ENCODE measurements around the gene LAPTM4A. TPM values are rescaled to one million over a fixed set of nuclear protein-coding genes. Genes with fewer than 3 reads are reported as not detected.
"Not testable (repeated sequence)": the region's sequence is repeated elsewhere in the genome, so short reads cannot be mapped to it uniquely, and the experiment has no call there.

LAPTM4A gene
- total RNA-seq, 2 experiments from 2014 or later, result 8.4 to 26.2 TPM

DNA sequence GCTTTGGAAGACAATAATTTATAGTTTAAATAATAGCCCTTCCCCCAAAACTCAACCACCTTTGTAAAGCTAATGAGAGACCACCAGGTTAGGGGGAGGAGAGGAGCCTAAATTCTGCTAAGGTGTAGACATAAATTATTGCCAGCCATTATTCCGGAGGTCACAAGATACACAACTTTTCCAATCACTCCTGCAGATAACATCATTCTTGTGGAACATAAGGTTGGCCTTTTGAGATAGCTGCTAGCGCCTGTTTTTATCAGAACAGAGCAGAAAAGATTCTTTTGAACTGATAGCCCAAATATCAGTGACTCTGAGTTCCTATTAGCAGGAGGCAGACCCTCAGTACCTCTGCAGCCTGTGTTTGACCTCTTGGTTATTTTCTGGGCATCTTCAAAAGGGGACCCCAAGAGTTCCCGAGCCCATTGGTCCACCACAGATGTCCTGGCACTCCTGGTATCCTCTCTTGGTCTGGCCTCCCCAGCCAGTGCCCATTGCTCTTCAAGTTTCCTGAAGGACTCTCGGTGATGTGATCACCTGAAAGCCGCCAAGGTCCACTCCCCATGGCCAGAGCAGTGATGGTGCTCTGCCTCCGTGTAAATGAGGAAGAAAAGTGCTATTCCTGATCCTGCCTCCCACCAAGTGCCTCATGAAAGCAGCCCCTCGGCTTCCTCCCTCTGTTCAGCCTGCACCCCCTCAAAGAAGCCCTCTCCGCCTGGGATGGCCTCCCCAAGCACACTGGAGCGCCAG lies 38.5 kb upstream of the LAPTM4A start:
- no peak overlapping the region for H3K4me2 ChIP-seq (ENCODE audit: low read length)
- CTCF ChIA-PET (ENCODE audit: unreplicated experiment), result no interaction called here
- H3K9me3 ChIP-seq (ENCODE audit: low read length), result no peaks in the 10 kb centered on the region
- H3K79me2 ChIP-seq (ENCODE audit: insufficient read depth, low read depth, low read length), result no peaks in the 10 kb centered on the region
- no TSS peak for BruUV-seq (replicated peaks)
- POLR2A ChIA-PET, result interaction anchor here (0.8 to 0.9 kb wide), 2 partner anchors 39 to 88 kb away, joined by 3 read pairs; partner anchors contain the start of gene LAPTM4A
- H3K27ac ChIP-seq (ENCODE audit: low read depth, low read length, poor library complexity, severe bottlenecking), result no peak overlapping the region
- intact Hi-C loops (cut with micrococcal nuclease; ENCODE audit: unreplicated experiment), result no loop called here
- H4K20me1 ChIP-seq (ENCODE audit: insufficient read depth, low read length), result no peaks in the 10 kb centered on the region
- no peak for DNase-seq (ENCODE audit: low spot score)
- no peaks in the 10 kb centered on the region for H3K4me1 ChIP-seq (ENCODE audit: insufficient read depth, low read length, poor library complexity, severe bottlenecking)
- no peaks in the 10 kb centered on the region for H3K9me2 ChIP-seq (ENCODE audit: insufficient read depth, low read length)
- TF ChIP-seq, protein P1, sequence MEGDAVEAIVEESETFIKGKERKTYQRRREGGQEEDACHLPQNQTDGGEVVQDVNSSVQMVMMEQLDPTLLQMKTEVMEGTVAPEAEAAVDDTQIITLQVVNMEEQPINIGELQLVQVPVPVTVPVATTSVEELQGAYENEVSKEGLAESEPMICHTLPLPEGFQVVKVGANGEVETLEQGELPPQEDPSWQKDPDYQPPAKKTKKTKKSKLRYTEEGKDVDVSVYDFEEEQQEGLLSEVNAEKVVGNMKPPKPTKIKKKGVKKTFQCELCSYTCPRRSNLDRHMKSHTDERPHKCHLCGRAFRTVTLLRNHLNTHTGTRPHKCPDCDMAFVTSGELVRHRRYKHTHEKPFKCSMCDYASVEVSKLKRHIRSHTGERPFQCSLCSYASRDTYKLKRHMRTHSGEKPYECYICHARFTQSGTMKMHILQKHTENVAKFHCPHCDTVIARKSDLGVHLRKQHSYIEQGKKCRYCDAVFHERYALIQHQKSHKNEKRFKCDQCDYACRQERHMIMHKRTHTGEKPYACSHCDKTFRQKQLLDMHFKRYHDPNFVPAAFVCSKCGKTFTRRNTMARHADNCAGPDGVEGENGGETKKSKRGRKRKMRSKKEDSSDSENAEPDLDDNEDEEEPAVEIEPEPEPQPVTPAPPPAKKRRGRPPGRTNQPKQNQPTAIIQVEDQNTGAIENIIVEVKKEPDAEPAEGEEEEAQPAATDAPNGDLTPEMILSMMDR (conservative IDR thresholded peaks at IDR 0.05; ENCODE audit: low read length), result no peak
- TF ChIP-seq EZH2phosphoT487 (IDR thresholded peaks at IDR 0.05; ENCODE audit: borderline replicate concordance, low read depth, low read length), result no peak
- no peaks in the 10 kb centered on the region for H3K36me3 ChIP-seq (ENCODE audit: insufficient read depth, low read length)
- no peak overlapping the region for H2AFZ ChIP-seq (ENCODE audit: low read length)
- no peak overlapping the region for H3K4me3 ChIP-seq (ENCODE audit: low read depth, low read length, poor library complexity, severe bottlenecking)

DNA sequence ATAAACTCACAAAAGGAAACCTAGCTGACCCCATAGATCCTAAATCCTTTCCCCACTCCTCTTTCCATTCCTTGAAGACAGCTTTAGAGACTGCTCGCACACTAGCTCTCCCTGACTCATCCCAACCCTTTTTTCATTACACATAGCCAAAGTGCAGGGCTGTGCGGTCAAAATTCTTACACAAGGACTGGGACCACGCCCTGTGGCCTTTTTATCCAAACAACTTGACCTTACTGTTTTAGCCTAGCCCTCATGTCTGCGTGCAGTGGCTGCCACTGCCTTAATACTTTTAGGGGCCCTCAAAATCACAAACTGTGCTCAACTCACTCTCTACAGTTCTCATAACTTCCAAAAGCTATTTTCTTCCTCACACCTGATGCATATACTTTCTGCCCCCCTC lies 34.5 kb upstream of the LAPTM4A start:
- H3K4me3 ChIP-seq (ENCODE audit: low read depth, low read length, poor library complexity, severe bottlenecking); DNase-seq (ENCODE audit: low spot score); H3K79me2 ChIP-seq (ENCODE audit: insufficient read depth, low read depth, low read length); H3K27ac ChIP-seq (ENCODE audit: low read depth, low read length, poor library complexity, severe bottlenecking); H3K36me3 ChIP-seq (ENCODE audit: insufficient read depth, low read length); H2AFZ ChIP-seq (ENCODE audit: low read length); intact Hi-C loops (cut with micrococcal nuclease; ENCODE audit: unreplicated experiment); POLR2A ChIA-PET; H4K20me1 ChIP-seq (ENCODE audit: insufficient read depth, low read length); H3K4me1 ChIP-seq (ENCODE audit: insufficient read depth, low read length, poor library complexity, severe bottlenecking); H3K9me2 ChIP-seq (ENCODE audit: insufficient read depth, low read length); BruUV-seq (replicated peaks); CTCF ChIA-PET (ENCODE audit: unreplicated experiment); H3K9me3 ChIP-seq (ENCODE audit: low read length); H3K4me2 ChIP-seq (ENCODE audit: low read length): not testable (repeated sequence)

DNA sequence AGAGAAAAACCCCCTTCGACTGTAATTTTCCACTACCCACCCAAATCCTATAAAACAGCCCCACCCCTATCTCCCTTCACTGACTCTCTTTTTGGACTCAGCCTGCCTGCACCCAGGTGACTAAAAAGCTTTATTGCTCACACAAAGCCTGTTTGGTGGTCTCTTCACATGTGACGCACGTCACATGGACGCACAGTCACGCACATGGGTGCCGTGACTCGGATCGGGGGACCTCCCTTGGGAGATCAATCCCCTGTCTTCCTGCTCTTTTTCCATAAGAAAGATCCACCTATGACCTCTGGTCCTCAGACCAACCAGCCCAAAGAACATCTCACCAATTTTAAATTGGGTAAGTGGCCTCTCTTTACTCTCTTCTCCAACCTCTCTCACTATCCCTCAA lies 31.4 kb upstream of the LAPTM4A start:
- CTCF ChIA-PET (ENCODE audit: unreplicated experiment); H3K4me1 ChIP-seq (ENCODE audit: insufficient read depth, low read length, poor library complexity, severe bottlenecking); BruUV-seq (replicated peaks); POLR2A ChIA-PET; H3K4me2 ChIP-seq (ENCODE audit: low read length); intact Hi-C loops (cut with micrococcal nuclease; ENCODE audit: unreplicated experiment); H4K20me1 ChIP-seq (ENCODE audit: insufficient read depth, low read length); H2AFZ ChIP-seq (ENCODE audit: low read length); H3K9me3 ChIP-seq (ENCODE audit: low read length); H3K79me2 ChIP-seq (ENCODE audit: insufficient read depth, low read depth, low read length); H3K4me3 ChIP-seq (ENCODE audit: low read depth, low read length, poor library complexity, severe bottlenecking); H3K36me3 ChIP-seq (ENCODE audit: insufficient read depth, low read length); H3K27ac ChIP-seq (ENCODE audit: low read depth, low read length, poor library complexity, severe bottlenecking); DNase-seq (ENCODE audit: low spot score); H3K9me2 ChIP-seq (ENCODE audit: insufficient read depth, low read length): not testable (repeated sequence)

DNA sequence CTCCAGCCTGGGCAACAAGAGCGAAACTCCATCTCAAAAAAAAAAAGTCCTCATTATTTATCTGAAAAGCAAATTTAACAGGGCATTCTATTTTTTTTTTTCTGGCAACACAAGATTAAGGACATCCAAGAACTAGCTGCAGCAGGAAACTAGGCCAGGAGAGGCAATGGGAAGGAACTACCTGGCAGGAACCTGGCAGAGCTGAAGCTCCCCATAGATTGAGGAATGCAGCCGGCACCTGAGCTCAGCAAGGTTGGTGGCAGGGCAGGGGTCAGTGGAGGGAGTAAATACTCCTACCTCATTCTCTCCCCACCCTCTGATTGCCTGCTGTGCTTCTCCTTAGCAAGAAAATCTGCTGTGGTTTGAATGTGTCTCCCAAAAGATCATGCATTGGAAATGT lies 30.4 kb upstream of the LAPTM4A start:
- H4K20me1 ChIP-seq (ENCODE audit: insufficient read depth, low read length), result no peaks in the 10 kb centered on the region
- H3K27ac ChIP-seq (ENCODE audit: low read depth, low read length, poor library complexity, severe bottlenecking), result no peak overlapping the region
- no peak overlapping the region for H3K4me3 ChIP-seq (ENCODE audit: low read depth, low read length, poor library complexity, severe bottlenecking)
- no peaks in the 10 kb centered on the region for H3K36me3 ChIP-seq (ENCODE audit: insufficient read depth, low read length)
- H3K4me1 ChIP-seq (ENCODE audit: insufficient read depth, low read length, poor library complexity, severe bottlenecking), result no peaks in the 10 kb centered on the region
- H3K4me2 ChIP-seq (ENCODE audit: low read length), result no peak overlapping the region
- H3K9me2 ChIP-seq (ENCODE audit: insufficient read depth, low read length), result no peaks in the 10 kb centered on the region
- no TSS peak for BruUV-seq (replicated peaks)
- no peaks in the 10 kb centered on the region for H3K9me3 ChIP-seq (ENCODE audit: low read length)
- H3K79me2 ChIP-seq (ENCODE audit: insufficient read depth, low read depth, low read length), result no peaks in the 10 kb centered on the region
- no peak overlapping the region for H2AFZ ChIP-seq (ENCODE audit: low read length)
- intact Hi-C loops (cut with micrococcal nuclease; ENCODE audit: unreplicated experiment), result no loop called here
- CTCF ChIA-PET (ENCODE audit: unreplicated experiment), result no interaction called here
- POLR2A ChIA-PET, result interaction anchor here (0.6 kb wide), 1 partner anchor 107 kb away, joined by 4 read pairs; no protein-coding TSS in a partner anchor
- no peak for TF ChIP-seq EZH2phosphoT487 (IDR thresholded peaks at IDR 0.05; ENCODE audit: borderline replicate concordance, low read depth, low read length)
- TF ChIP-seq, protein P1 (conservative IDR thresholded peaks at IDR 0.05; ENCODE audit: low read length), result no peak
- DNase-seq (ENCODE audit: low spot score), result no peak

Data from OCI-LY7 (cell line).